ENCODE data around the gene TUBA8. TPM values are rescaled to one million over a fixed set of nuclear protein-coding genes. Genes with fewer than 3 reads are reported as not detected.
A peak's percentile ranks its signal among the peaks of the same experiment; 100 is the strongest.

TUBA8 gene
- polyA plus RNA-seq, 1 donor (not counting 4 experiments of a cell fraction or from before 2014, with no cell fraction given) = 0.35 TPM

DNA sequence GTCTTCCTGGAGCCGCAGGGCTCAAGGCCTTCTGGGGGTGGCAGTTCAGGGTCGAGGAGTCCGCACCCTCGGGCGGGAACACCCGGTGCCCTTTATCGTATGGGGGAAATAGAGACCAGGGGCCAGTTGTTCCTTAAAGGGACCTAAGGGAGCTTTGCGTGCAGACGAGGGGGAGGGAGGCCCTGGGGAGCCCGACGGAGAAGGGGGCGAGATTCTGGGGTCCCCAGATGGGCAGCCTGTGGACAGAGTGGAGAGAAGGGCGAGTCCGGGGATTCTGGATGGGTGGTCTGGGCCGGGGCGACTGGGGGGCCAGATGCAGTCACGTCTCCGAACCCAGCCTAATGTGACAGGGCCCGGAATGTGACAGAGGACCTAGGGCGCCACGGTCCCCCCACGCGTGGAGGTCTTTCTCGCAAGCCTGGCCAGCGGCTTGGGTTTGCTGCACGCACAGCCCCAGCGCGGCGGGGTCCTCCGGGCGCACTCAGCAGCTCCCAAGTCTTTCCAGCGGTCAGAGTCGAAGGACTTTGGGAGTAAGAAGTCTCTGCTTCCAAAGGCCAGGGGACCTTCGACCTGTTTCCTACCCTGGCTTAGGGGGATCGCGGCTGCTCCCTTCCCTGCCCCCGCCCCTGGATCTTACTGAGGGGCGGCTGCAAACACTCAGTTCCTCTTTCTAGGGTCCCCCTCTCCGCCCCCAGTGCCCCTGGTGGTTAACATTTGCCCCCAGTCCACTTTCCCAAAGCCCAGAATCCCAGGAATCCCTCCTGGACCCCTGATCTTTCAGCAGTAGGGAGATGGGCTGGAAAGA, 547 bp downstream of the TUBA8 start:
- Histone ChIP-seq H3K79me2 (ENCODE audit: control insufficient read depth, insufficient read depth, low read length) (no peaks in the 10 kb centered on the region), H3K4me2 (ENCODE audit: control insufficient read depth, extremely low read depth, insufficient read depth, low read depth, low read length) (peak overlapping the region; percentile 67), H3K4me1 (ENCODE audit: control insufficient read depth, extremely low read depth, insufficient read depth, low read length) (peaks cover 5% of the 10 kb centered on the region), H4K20me1 (ENCODE audit: control insufficient read depth, extremely low read depth, insufficient read depth, low read length) (peaks cover 2% of the 10 kb centered on the region), H2AFZ (ENCODE audit: control insufficient read depth, low read length) (no peak overlapping the region), H3K36me3 (ENCODE audit: control insufficient read depth in 2 of 2, extremely low read depth in 1 of 2, insufficient read depth in 2 of 2, low read length in 2 of 2) (no peaks in the 10 kb centered on the region), H3K9me1 (ENCODE audit: control insufficient read depth, extremely low read depth, insufficient read depth, low read length) (no peaks in the 10 kb centered on the region), H3K9ac (ENCODE audit: control insufficient read depth, extremely low read depth, insufficient read depth, low read length) (no peak overlapping the region), H3K9me3 (ENCODE audit: control insufficient read depth, low read depth, low read length) (no peaks in the 10 kb centered on the region), H3K27me3 (ENCODE audit: control insufficient read depth, extremely low read depth, insufficient read depth, low read length) (peaks cover 28% of the 10 kb centered on the region), H3K4me3 (ENCODE audit: control insufficient read depth in 2 of 3, extremely low read depth in 1 of 3, insufficient read depth in 2 of 3, low read depth in 1 of 3, low read length in 3 of 3) (peak overlapping the region; percentile 13 to 49 (median 14)), H3K27ac (ENCODE audit: control insufficient read depth, insufficient read depth, low read length) (no peak overlapping the region)
- FAIRE-seq (no peak), DNase-seq (ENCODE audit: low read depth, low spot score) (no peak)
- dilution Hi-C loops (cut with MboI; ENCODE audit: extremely low pct_ligation_motif_present, low sequenced_read_pairs) = no loop called here
- TF ChIP-seq EZH2 (IDR thresholded peaks at IDR 0.05; ENCODE audit: low read length) = no peak
- TF ChIP-seq, protein P1, sequence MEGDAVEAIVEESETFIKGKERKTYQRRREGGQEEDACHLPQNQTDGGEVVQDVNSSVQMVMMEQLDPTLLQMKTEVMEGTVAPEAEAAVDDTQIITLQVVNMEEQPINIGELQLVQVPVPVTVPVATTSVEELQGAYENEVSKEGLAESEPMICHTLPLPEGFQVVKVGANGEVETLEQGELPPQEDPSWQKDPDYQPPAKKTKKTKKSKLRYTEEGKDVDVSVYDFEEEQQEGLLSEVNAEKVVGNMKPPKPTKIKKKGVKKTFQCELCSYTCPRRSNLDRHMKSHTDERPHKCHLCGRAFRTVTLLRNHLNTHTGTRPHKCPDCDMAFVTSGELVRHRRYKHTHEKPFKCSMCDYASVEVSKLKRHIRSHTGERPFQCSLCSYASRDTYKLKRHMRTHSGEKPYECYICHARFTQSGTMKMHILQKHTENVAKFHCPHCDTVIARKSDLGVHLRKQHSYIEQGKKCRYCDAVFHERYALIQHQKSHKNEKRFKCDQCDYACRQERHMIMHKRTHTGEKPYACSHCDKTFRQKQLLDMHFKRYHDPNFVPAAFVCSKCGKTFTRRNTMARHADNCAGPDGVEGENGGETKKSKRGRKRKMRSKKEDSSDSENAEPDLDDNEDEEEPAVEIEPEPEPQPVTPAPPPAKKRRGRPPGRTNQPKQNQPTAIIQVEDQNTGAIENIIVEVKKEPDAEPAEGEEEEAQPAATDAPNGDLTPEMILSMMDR (optimal IDR thresholded peaks at IDR 0.05 in 1 of 3, IDR thresholded peaks at IDR 0.05 in 1 of 3, conservative IDR thresholded peaks at IDR 0.05 in 1 of 3; ENCODE audit: extremely low read depth in 1 of 3, insufficient read depth in 2 of 3, low read length in 3 of 3) = no peak

DNA sequence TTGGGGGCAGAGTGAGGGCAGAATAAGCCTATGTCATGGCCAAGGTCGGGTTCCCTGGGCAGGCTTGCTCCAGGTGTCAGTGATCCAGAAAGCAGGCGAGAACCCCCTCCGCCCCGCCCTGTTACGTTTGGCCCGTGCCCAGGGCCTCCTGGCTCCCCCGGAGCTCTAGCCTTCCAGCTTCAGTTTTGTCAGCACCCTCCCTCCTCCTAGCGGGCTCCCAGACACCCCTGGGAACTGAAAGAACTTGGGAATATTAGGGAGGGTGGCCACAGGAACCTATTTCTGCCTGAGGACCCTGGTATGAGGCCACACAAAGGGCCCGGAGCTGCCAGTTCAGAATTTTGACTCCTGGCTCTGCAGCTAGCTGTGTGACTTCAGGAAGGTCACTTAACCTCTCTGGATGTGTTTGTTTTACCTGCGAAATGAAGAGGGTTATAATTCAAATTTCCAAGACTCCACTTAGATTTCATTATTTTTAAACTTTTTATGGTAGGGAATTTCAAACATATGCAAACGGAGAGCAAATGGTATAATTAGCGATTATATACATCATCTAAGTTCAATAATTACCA, 1.2 kb downstream of the TUBA8 start:
- H3K4me2 ChIP-seq (ENCODE audit: control insufficient read depth, extremely low read depth, insufficient read depth, low read depth, low read length) = no peak overlapping the region
- dilution Hi-C loops (cut with MboI; ENCODE audit: extremely low pct_ligation_motif_present, low sequenced_read_pairs) = no loop called here
- H3K27ac ChIP-seq (ENCODE audit: control insufficient read depth, insufficient read depth, low read length) = no peak overlapping the region
- H3K4me3 ChIP-seq (ENCODE audit: control insufficient read depth in 2 of 3, extremely low read depth in 1 of 3, insufficient read depth in 2 of 3, low read depth in 1 of 3, low read length in 3 of 3) = no peak overlapping the region
- TF ChIP-seq EZH2 (IDR thresholded peaks at IDR 0.05; ENCODE audit: low read length) = no peak
- TF ChIP-seq, protein P1 (optimal IDR thresholded peaks at IDR 0.05 in 1 of 3, IDR thresholded peaks at IDR 0.05 in 1 of 3, conservative IDR thresholded peaks at IDR 0.05 in 1 of 3; ENCODE audit: extremely low read depth in 1 of 3, insufficient read depth in 2 of 3, low read length in 3 of 3) = no peak
- no peak overlapping the region for H3K9ac ChIP-seq (ENCODE audit: control insufficient read depth, extremely low read depth, insufficient read depth, low read length)
- FAIRE-seq (no peak), DNase-seq (ENCODE audit: low read depth, low spot score) (no peak)
- H4K20me1 ChIP-seq (ENCODE audit: control insufficient read depth, extremely low read depth, insufficient read depth, low read length) = peaks cover 2% of the 10 kb centered on the region
- H3K27me3 ChIP-seq (ENCODE audit: control insufficient read depth, extremely low read depth, insufficient read depth, low read length) = peaks cover 28% of the 10 kb centered on the region
- peaks cover 5% of the 10 kb centered on the region for H3K4me1 ChIP-seq (ENCODE audit: control insufficient read depth, extremely low read depth, insufficient read depth, low read length)
- no peaks in the 10 kb centered on the region for H3K36me3 ChIP-seq (ENCODE audit: control insufficient read depth in 2 of 2, extremely low read depth in 1 of 2, insufficient read depth in 2 of 2, low read length in 2 of 2)
- no peaks in the 10 kb centered on the region for H3K79me2 ChIP-seq (ENCODE audit: control insufficient read depth, insufficient read depth, low read length)
- H3K9me1 ChIP-seq (ENCODE audit: control insufficient read depth, extremely low read depth, insufficient read depth, low read length) = no peaks in the 10 kb centered on the region
- H2AFZ ChIP-seq (ENCODE audit: control insufficient read depth, low read length) = no peak overlapping the region
- no peaks in the 10 kb centered on the region for H3K9me3 ChIP-seq (ENCODE audit: control insufficient read depth, low read depth, low read length)
